Upper lobe of right lung (tissue), 1 donor: ENCODE measurements around the gene RIN1. TPM values are rescaled to one million over a fixed set of nuclear protein-coding genes. Genes with fewer than 3 reads are reported as not detected.
A peak's percentile ranks its signal among the peaks of the same experiment; 100 is the strongest.

Experiments used
- ATAC-seq: fragments of 200-7000 bp; cut with Tn5 transposase; one replicate; pipeline ENCODE4 v1.9.1; 2020; ENCODE audit warnings: mild to moderate bottlenecking, moderate library complexity
- DNase-seq: peaks from one replicate; pipeline ENCODE4 v3.0.0-alpha.2; 2020
- H3K27ac ChIP-seq: fragments of 200-600 bp; one replicate; pipeline ENCODE4 v1.8.0; 2022
- H3K27me3 ChIP-seq: fragments of 200-600 bp; one replicate; pipeline ENCODE4 v1.8.0; 2022; ENCODE audit warnings: mild to moderate bottlenecking
- H3K36me3 ChIP-seq: fragments of 200-600 bp; one replicate; pipeline ENCODE4 v1.8.0; 2022
- H3K4me1 ChIP-seq: fragments of 200-600 bp; one replicate; pipeline ENCODE4 v1.8.0; 2022
- H3K4me3 ChIP-seq: fragments of 200-600 bp; one replicate; pipeline ENCODE4 v1.8.0; 2022; ENCODE audit warnings: mild to moderate bottlenecking
- H3K9me3 ChIP-seq: fragments of 200-600 bp; one replicate; pipeline ENCODE4 v1.8.0; 2022
- CTCF ChIP-seq: fragments of 200-600 bp; IDR thresholded peaks from one replicate; pipeline ENCODE4 v1.8.0; 2022; ENCODE audit warnings: antibody characterized with exemption
- intact Hi-C: fragments of 100-400 bp; cut with DNase I; formaldehyde crosslinking; loops from one replicate; pipeline ENCODE4 v1.11.0; 2022
- total RNA-seq: library from RNA; stranded (reverse); fragmentation: NEBNext Ultra II Directional; extraction: Animal tissue kit (Norgen Biotek cat#: 25700); gene quantifications from one replicate; pipeline ENCODE4 v1.2.1, GENCODE V29; 2021
- donor health status: DM: no; HTN: yes; CAD: no; lungs with severe emphysema.

The RIN1 gene
- total RNA-seq, 1 donor from 2014 or later: 7.4 TPM

- ATAC-seq (peak; percentile 7), DNase-seq (no peak)
- H3K27ac ChIP-seq: peak overlapping the region; percentile 87
- intact Hi-C loops: no loop called here
- no peak for TF ChIP-seq CTCF
- peaks cover 30% of the 10 kb centered on the region for H3K4me1 ChIP-seq
- H3K27me3 ChIP-seq: no peaks in the 10 kb centered on the region
- H3K36me3 ChIP-seq: peaks cover 6% of the 10 kb centered on the region
- H3K4me3 ChIP-seq: peak overlapping the region; percentile 96
- no peaks in the 10 kb centered on the region for H3K9me3 ChIP-seq
Measured at GRCh38 chr11:66346476-66347424, 10.5 kb upstream of the RIN1 start.

- H3K36me3 ChIP-seq: peaks cover 21% of the 10 kb centered on the region
- DNase-seq (no peak), ATAC-seq (peak; percentile 0)
- H3K4me1 ChIP-seq: peaks cover 30% of the 10 kb centered on the region
- no peaks in the 10 kb centered on the region for H3K9me3 ChIP-seq
- H3K27me3 ChIP-seq: no peaks in the 10 kb centered on the region
- H3K27ac ChIP-seq: peak overlapping the region; percentile 89
- peak overlapping the region; percentile 96 for H3K4me3 ChIP-seq
- TF ChIP-seq CTCF: no peak
- intact Hi-C loops: no loop called here
Measured at GRCh38 chr11:66345316-66345649, 9.0 kb upstream of the RIN1 start.

- peaks cover 26% of the 10 kb centered on the region for H3K36me3 ChIP-seq
- H3K4me1 ChIP-seq: peaks cover 30% of the 10 kb centered on the region
- peak; percentile 20 for TF ChIP-seq CTCF
- peak within 1 kb of the TSS; percentile 96 for H3K4me3 ChIP-seq
- H3K27me3 ChIP-seq: no peaks in the 10 kb centered on the region
- no peaks in the 10 kb centered on the region for H3K9me3 ChIP-seq
- intact Hi-C loops: no loop called here
- H3K27ac ChIP-seq: peak within 1 kb of the TSS; percentile 89
- peak; percentile 100 for DNase-seq
- peak; percentile 92 for ATAC-seq
Measured at GRCh38 chr11:66344550-66345315, 8.5 kb upstream of the RIN1 start, which contains the start of gene BRMS1. TSS of gene BRMS1 (minus strand) at chr11:66345104. CDS start at chr11:66342234, 2,870 bp downstream.

GRCh38 chr11:66343176-66343575 lies 6.9 kb upstream of the RIN1 start:
- peaks cover 30% of the 10 kb centered on the region for H3K4me1 ChIP-seq
- no peak for ATAC-seq
- H3K9me3 ChIP-seq: no peaks in the 10 kb centered on the region
- H3K27ac ChIP-seq: no peak overlapping the region
- peak; percentile 3 for DNase-seq
- H3K36me3 ChIP-seq: peaks cover 35% of the 10 kb centered on the region
- no peak for TF ChIP-seq CTCF
- no peak overlapping the region for H3K4me3 ChIP-seq
- intact Hi-C loops: no loop called here
- H3K27me3 ChIP-seq: no peaks in the 10 kb centered on the region

- ATAC-seq: no peak
- intact Hi-C loops: no loop called here
- Histone ChIP-seq H3K4me3 (no peak overlapping the region), H3K4me1 (peaks cover 29% of the 10 kb centered on the region), H3K9me3 (no peaks in the 10 kb centered on the region), H3K36me3 (peaks cover 35% of the 10 kb centered on the region), H3K27me3 (no peaks in the 10 kb centered on the region), H3K27ac (no peak overlapping the region)
- peak; percentile 46 for DNase-seq
- TF ChIP-seq CTCF: no peak
Measured at GRCh38 chr11:66341502-66342126, 5.4 kb upstream of the RIN1 start.
